Hepatocyte (in vitro differentiated cells): ENCODE measurements around the gene SORL1-AS1.

Source experiments
- CTCF ChIP-seq: fragments of 200-600 bp; sonication (generic); IDR thresholded peaks from 2 replicates; pipeline ENCODE4 v1.5.1; 2016; ENCODE audit warnings: antibody characterized with exemption, mild to moderate bottlenecking; ENCODE audit not compliant: poor library complexity
- EZH2 ChIP-seq: fragments of 200-600 bp; sonication (generic); IDR thresholded peaks from 2 replicates; pipeline ENCODE4 v1.6.1; 2016; ENCODE audit warnings: antibody characterized with exemption, mild to moderate bottlenecking, borderline replicate concordance

- TF ChIP-seq CTCF (no peak), EZH2 (no peak)
Measured at GRCh38 chr11:121415856-121416255, 36.9 kb downstream of the SORL1-AS1 start.
